Measurements from ENCODE around the gene TBRG4.

Gene TBRG4

DNA sequence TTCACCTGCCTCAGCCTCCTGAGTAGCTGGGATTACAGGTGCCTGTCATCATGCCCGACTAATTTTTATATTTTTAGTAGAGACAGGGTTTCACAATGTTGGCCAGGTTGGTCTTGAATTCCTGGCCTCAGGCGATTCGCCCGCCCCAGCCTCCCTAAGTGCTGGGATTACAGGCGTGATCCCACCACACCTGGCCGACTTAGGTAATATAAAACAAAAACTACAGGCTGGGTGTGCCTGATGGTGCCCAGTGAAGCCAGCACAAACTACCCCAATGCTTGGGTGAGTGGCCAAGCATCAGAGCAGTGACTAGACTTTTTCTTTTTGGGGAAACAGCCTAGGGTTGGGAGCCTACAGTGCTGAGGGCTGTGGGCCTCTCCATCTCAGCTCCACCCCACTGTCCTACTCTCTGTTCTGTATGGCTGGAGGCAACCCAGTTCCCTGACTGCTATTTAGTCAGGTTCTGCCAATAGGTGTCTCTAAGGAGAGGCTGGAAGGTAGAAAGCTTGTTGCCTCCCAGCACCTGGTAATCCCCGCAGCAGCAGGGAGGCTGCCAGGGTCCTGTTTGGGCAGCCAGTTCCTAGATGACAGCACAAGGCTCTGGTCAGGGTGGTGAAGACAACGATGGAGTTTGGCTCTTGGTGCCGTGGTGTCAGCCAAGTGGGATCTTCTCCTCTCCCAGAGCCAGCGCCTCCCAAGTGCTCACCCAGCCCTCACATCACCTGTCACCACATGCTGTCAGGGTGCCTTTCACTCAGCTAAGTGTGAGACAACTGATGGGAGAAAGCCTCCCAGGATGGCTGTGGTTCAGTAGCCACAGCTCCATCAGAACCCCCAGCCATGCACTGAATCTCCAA is 12.3 kb downstream of the TBRG4 start:
- Histone ChIP-seq H4K20me1 (peaks cover 62% of the 10 kb centered on the region), H3K36me3 (peaks cover 68% of the 10 kb centered on the region), H3K4me3 (no peak overlapping the region), H3K9ac (no peak overlapping the region), H3K4me2 (no peak overlapping the region), H3K27me3 (no peaks in the 10 kb centered on the region), H3K9me3 (no peaks in the 10 kb centered on the region), H3K4me1 (no peaks in the 10 kb centered on the region), H3K27ac (no peak overlapping the region)
- TF ChIP-seq Cebpa-rat (IDR thresholded peaks at IDR 0.05) = no peak

DNA sequence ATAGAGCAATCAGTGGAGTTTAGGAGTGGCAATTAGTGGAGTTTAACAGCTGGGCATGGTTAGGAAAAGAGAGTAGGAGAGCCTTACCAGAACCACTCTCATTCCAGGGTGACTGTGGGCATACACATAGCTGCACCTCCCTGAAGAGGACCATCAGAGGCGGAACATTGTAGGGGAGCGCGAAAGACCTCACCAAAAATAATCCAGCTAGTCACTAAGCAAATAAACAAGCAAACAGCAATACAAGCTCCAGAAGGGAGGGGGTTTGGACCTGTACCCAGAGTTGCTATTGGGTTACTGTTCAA is 18.6 kb downstream of the TBRG4 start:
- Histone ChIP-seq H3K27ac (no peak overlapping the region), H3K36me3 (peaks cover 6% of the 10 kb centered on the region), H3K4me2 (no peak overlapping the region), H3K27me3 (peaks cover 21% of the 10 kb centered on the region; the same call in 1 of the 2 replicates), H3K9me3 (peaks cover 5% of the 10 kb centered on the region; the same call in 1 of the 2 replicates), H3K9ac (no peak overlapping the region), H3K4me3 (no peak overlapping the region), H3K4me1 (peaks cover 9% of the 10 kb centered on the region; the same call in 1 of the 2 replicates), H4K20me1 (peaks cover 3% of the 10 kb centered on the region; the same call in 1 of the 2 replicates)
- no peak for TF ChIP-seq Cebpa-rat (IDR thresholded peaks at IDR 0.05)

DNA sequence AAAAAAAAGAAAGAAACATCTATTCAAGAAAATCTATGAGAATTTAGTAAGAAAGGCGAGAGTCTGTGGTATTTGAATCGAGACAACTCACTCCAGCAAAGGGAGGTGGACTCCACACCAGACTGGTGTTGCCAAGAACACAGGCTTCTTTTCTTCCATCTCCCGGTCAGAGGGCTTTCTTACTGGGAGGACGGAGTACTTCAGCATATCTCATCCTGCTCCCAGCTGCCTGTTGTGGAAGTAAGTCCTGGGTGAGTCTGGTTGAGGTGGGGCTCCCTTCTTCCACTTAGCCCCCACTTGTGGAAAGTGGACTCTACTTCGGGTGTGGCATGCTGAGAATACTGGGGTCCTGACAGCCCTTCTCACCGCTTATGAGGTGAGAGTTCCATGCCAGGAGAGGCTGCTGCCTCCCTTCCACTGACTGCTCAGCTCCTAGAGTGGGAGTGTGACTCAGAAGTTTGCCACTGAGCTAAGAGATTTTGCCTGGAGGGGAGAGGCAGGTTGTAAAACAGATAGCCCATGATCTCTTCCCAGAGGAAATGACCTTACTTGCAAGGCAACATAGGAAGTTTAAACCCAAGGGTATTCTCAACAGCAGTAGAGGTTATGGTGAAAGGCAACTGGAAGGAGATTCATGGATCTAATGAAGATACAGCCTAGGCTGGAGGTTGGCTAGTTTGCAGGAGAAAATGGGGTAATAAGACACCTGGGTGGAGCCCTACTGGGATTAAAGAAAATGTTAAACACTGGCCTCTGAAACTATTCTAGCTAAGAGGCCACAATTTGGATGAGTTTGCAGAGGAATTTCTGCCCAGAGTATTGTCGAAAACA is 19.2 kb downstream of the TBRG4 start:
- H3K9ac ChIP-seq = no peak overlapping the region

DNA sequence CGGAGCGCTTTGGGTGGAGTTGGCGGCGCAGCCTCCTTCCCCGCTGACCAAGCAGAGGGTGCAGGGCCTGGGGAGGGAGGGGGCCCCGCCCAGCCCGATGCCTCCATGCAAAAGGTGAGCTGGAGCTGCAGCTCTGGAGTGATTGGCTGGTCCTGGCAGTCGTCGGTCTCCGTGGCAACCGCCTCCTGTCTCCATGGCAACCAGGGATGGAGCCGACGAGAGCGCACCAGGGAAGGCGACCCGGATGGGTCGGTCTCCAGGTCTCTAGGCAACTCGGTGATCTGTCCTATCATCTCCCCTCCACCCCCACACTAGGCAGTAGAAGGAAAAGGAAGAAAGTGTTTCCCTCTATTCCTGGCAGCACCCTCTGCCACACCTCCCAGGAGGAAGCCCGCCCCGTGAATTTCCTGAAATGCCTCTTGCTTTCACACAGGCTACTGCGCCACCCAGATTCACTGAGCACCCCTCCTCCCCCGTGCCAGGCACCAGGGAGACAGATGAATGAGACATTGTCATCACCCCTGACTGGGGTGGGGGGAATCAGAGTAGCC is 22.1 kb downstream of the TBRG4 start:
- peak overlapping the region; percentile 64 for H3K4me2 ChIP-seq
- TF ChIP-seq Cebpa-rat (IDR thresholded peaks at IDR 0.05) = no peak
- H3K9me3 ChIP-seq = peaks cover 5% of the 10 kb centered on the region; the same call in 1 of the 2 replicates
- H3K4me3 ChIP-seq = peak overlapping the region; percentile 62
- H3K36me3 ChIP-seq = no peaks in the 10 kb centered on the region
- H3K4me1 ChIP-seq = peaks cover 18% of the 10 kb centered on the region; the same call in 1 of the 2 replicates
- no peak overlapping the region for H3K27ac ChIP-seq
- H3K9ac ChIP-seq = no peak overlapping the region
- H4K20me1 ChIP-seq = no peaks in the 10 kb centered on the region
- peaks cover 21% of the 10 kb centered on the region; the same call in 1 of the 2 replicates for H3K27me3 ChIP-seq

More for the DNA sequence above, 19.2 kb downstream of the TBRG4 start:
- Histone ChIP-seq H3K36me3 (peaks cover under 1% of the 10 kb centered on the region; the same call in 1 of the 2 replicates), H3K9me3 (peaks cover 5% of the 10 kb centered on the region; the same call in 1 of the 2 replicates), H3K4me3 (no peak overlapping the region), H4K20me1 (no peaks in the 10 kb centered on the region), H3K4me1 (peaks cover 9% of the 10 kb centered on the region; the same call in 1 of the 2 replicates), H3K27me3 (peaks cover 21% of the 10 kb centered on the region; the same call in 1 of the 2 replicates), H3K27ac (no peak overlapping the region), H3K4me2 (no peak overlapping the region)
- no peak for TF ChIP-seq Cebpa-rat (IDR thresholded peaks at IDR 0.05)

DNA sequence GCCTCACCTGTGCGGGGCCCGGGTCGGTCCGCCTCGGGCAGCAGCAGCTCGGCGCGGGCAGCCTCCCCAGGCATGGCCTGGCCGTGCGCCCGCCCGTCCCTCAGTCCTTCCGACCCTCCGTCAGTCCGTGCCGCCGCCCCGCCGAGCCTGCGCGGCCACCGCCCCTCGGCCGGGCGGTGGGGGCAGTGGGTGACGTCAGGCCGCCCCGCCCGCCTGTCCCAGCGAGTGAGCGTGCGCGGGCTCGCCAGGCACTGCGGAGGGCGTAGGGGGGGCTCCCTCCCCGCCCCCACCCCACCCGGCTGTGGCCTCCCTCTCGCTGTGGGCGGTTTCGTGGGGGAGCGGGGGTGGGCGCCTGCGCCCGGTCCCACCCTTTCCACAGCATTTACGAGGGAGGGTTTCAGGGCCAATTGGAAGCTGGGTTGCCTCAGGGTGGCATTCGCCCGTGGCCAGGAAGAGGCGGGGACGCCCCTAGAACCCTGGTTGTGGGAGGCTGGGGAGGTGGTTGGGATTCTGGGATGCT is 22.6 kb downstream of the TBRG4 start, which contains the start of gene NACAD:
Gene NACAD, minus strand, starts transcription at position 149 of the 520 bp plus-strand sequence. Its CDS starts 75 bp downstream, at position 74.
- H3K9me3 ChIP-seq = peaks cover 5% of the 10 kb centered on the region; the same call in 1 of the 2 replicates
- peaks cover 18% of the 10 kb centered on the region; the same call in 1 of the 2 replicates for H3K4me1 ChIP-seq
- peak within 1 kb of the TSS; percentile 64 for H3K4me2 ChIP-seq
- no peak within 1 kb of the TSS for H3K9ac ChIP-seq
- TF ChIP-seq Cebpa-rat (IDR thresholded peaks at IDR 0.05) = no peak
- H3K27me3 ChIP-seq = peaks cover 21% of the 10 kb centered on the region; the same call in 1 of the 2 replicates
- peak within 1 kb of the TSS; percentile 62 for H3K4me3 ChIP-seq
- H4K20me1 ChIP-seq = no peaks in the 10 kb centered on the region
- H3K36me3 ChIP-seq = no peaks in the 10 kb centered on the region
- no peak within 1 kb of the TSS for H3K27ac ChIP-seq

DNA sequence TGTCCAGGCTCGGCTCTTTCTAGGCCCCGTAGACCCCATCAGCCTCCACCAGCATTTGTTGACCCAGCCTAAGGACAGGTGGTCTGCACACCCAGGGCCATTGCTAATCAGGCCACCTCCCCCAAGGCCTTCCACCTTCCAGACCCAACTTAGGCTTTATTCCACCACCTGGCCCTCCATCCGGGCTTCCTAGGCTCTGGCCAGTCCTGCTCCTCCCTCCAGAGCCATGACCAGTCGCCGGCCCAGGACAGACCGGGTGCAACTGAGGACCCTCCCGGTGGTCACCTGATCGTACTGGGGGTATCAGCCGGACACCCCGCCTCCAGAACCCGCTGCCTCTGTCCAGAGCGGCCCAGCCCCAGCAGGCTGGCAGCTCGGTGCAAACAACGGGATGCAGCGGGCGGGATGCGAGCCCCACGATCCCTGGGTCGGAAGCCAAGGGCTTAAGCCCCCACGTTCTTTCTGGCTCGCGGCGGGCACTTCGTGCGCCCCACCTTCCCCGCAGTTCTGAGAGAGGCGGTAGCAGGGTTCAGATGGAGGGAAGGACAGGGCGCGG is 23.3 kb downstream of the TBRG4 start:
- Histone ChIP-seq H3K9ac (no peak overlapping the region), H3K4me3 (no peak overlapping the region), H3K27me3 (peaks cover 21% of the 10 kb centered on the region; the same call in 1 of the 2 replicates), H3K4me1 (peaks cover 18% of the 10 kb centered on the region; the same call in 1 of the 2 replicates), H3K9me3 (no peaks in the 10 kb centered on the region), H4K20me1 (no peaks in the 10 kb centered on the region), H3K27ac (no peak overlapping the region), H3K36me3 (no peaks in the 10 kb centered on the region), H3K4me2 (no peak overlapping the region; the same call in 1 of the 2 replicates)
- TF ChIP-seq Cebpa-rat (IDR thresholded peaks at IDR 0.05) = no peak

DNA sequence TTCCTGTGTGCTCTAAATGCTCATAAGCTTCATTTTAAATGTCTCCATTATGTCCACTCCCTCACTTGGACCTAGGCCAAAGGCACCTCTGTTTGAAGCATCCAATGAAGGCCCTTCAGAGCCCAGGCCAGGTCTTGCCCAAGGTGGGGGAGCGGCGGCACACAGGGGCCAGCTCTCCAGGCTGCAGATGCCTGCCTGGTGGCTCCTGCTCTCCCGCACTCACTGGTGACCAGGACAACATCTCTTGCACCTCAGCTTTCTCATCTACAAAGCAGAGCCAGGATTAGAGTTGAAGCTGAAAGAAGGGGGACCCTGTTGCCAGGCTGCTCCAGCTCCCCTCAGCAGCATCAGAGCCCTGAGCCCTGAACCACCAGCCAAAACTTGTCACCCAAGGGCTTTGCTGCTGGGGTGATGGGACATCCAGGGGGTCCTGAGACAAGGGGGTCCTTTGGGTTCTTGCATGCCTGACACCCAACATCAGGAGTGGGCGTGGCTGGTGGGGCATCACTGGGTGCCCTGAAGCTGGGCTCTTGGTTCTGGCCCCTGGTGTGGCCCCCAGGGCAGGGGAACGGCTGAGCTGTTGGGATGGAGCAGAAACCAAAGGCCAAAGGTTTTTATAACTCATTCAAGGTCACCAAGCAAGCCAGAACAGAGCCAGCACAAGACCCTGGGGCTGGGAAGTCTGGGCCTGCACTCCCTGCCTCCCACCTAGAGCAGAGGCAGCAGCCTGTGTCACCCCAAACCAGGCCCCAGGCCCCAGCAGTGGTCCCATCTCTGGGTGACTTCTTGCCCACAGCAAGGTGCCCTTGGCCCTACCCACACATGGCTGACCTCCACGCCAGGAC is 24.0 kb downstream of the TBRG4 start:
- TF ChIP-seq Cebpa-rat (IDR thresholded peaks at IDR 0.05) = no peak
- no peaks in the 10 kb centered on the region for H4K20me1 ChIP-seq
- H3K27ac ChIP-seq = no peak overlapping the region
- no peaks in the 10 kb centered on the region for H3K9me3 ChIP-seq
- H3K36me3 ChIP-seq = no peaks in the 10 kb centered on the region
- H3K9ac ChIP-seq = no peak overlapping the region
- H3K27me3 ChIP-seq = peaks cover 21% of the 10 kb centered on the region; the same call in 1 of the 2 replicates
- no peak overlapping the region for H3K4me2 ChIP-seq
- H3K4me3 ChIP-seq = no peak overlapping the region
- peaks cover 18% of the 10 kb centered on the region; the same call in 1 of the 2 replicates for H3K4me1 ChIP-seq

DNA sequence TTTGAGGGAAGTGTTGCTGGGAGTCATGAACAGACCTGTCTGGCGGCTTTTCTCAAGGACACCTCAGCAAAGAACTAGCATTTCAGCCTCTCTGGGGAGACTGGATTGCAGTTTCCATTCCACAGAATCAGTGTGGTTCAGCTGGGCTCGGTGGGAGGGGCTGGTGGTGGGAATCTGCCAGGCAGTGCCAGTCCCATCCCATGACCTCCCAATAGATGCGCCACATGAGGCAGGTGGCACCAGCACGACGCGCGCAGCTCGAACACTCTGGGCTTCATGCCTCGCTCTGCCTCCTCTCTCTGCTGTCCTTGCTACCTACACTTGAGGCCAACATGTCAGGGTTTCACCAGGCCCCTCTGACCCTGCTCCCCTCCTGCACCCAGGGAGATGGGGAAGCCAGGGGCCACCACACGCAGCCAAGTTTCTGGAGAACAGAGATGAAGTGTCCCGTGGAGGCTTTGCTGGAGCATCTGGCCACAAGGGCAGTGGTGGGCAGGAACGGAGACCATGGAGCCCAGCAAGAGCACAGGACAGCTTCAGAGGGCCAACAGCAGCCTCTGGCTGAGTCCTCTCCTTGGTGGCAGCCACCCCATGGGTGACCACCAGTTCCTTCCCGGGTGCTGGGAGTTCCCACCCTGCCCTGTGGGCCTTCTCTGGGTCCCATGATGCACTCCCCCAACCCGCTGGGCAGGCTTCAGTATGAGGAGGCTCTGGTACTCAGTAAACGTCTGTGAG is 25.0 kb downstream of the TBRG4 start:
- Histone ChIP-seq H3K9ac (no peak overlapping the region), H3K27ac (no peak overlapping the region), H3K36me3 (no peaks in the 10 kb centered on the region), H4K20me1 (no peaks in the 10 kb centered on the region), H3K4me2 (no peak overlapping the region), H3K4me3 (no peak overlapping the region), H3K9me3 (no peaks in the 10 kb centered on the region), H3K4me1 (peaks cover 26% of the 10 kb centered on the region), H3K27me3 (peaks cover 21% of the 10 kb centered on the region; the same call in 1 of the 2 replicates)
- TF ChIP-seq Cebpa-rat (IDR thresholded peaks at IDR 0.05) = no peak

All from BLaER1 (cell line).